Activated CD4-positive, alpha-beta memory T cell treated with anti-CD3 and anti-CD28 coated beads for 36 hours (primary cell): ENCODE measurements around the gene PRRG4. TPM values are rescaled to one million over a fixed set of nuclear protein-coding genes. Genes with fewer than 3 reads are reported as not detected.
"Not testable (repeated sequence)": the region's sequence is repeated elsewhere in the genome, so short reads cannot be mapped to it uniquely, and the experiment has no call there.

Source experiments
- CTCF ChIA-PET: fragments of 350-600 bp; sonication (Branson Sonifier 250); formaldehyde crosslinking; loops from one replicate; lab custom pipeline; 2021; ENCODE audit warnings: antibody characterized with exemption, inconsistent platforms; lab: Charles Lee
- POLR2A ChIA-PET: fragments of 350-600 bp; sonication (Branson Sonifier 250); formaldehyde crosslinking; loops from one replicate; lab custom pipeline; 2021; ENCODE audit warnings: antibody characterized with exemption; lab: Charles Lee
- DNase-seq: peaks from one replicate; pipeline ENCODE4 v3.0.0-alpha.2; 2020
- H3K27ac Mint-ChIP-seq: one replicate; pipeline ENCODE4 v1.8.0; 2021; ENCODE audit warnings: mixed read lengths
- H3K27me3 Mint-ChIP-seq: one replicate; pipeline ENCODE4 v1.8.0; 2021; ENCODE audit warnings: mixed read lengths
- H3K36me3 Mint-ChIP-seq: one replicate; pipeline ENCODE4 v1.8.0; 2021; ENCODE audit warnings: mixed read lengths
- H3K4me1 Mint-ChIP-seq: one replicate; pipeline ENCODE4 v1.8.0; 2021; ENCODE audit warnings: low read depth, mixed read lengths
- H3K4me3 Mint-ChIP-seq: one replicate; pipeline ENCODE4 v1.8.0; 2021; ENCODE audit warnings: mild to moderate bottlenecking, mixed read lengths
- H3K9me3 Mint-ChIP-seq: one replicate; pipeline ENCODE4 v1.8.0; 2021; ENCODE audit warnings: mixed read lengths
- intact Hi-C: fragments of 100-400 bp; cut with micrococcal nuclease; formaldehyde crosslinking; loops from one replicate; pipeline ENCODE4 v1.15.1; 2023
- total RNA-seq, 2 experiments: library from RNA; stranded (reverse); gene quantifications; one replicate each; pipeline ENCODE4 v1.2.3, GENCODE V29; 2021

Gene PRRG4
- total RNA-seq, result under 1 TPM; 0.24 to 0.43 TPM

DNA sequence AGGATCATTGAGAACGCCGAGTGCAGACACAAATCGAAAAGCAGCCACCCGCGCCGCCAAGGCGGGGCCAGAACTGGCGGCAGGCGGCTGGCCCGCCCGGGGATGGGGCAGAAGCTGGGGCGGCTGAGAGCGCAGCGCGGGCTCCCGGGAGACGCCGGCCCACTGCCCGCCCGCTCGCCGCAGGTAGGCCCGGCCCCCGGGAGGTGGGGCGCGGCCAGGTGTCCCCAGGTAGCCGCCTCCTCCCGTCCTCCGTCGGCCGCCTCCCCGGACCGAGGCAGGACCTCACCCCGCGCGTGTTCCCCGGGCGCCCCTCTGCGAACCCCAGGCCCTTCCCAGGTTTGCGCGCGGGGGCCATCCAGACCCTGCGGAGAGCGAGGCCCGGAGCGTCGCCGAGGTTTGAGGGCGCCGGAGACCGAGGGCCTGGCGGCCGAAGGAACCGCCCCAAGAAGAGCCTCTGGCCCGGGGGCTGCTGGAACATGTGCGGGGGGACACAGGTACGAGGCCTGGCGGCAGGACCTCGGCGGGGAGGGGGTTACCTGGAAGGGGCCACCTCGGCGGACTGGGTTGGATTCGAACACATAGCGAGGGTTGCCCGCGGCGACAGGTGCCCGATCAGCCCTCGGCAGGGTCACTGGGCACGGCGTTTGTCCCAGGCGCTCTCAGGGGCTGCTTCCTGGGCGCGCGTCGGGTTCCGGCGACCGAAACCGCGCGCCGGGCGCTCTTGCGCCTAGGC, at the start of gene PRRG4:
PRRG4 (plus strand) TSS at position 248 of the 733 bp plus-strand sequence. CDS start 603 bp downstream, outside the sequence.
- intact Hi-C loops, result loop anchor here (5.0 to 10.0 kb wide), 2 partner anchors 62 to 245 kb away; partner anchors contain the start of genes EIF3M and QSER1
- DNase-seq, result peak; percentile 67
- no peaks in the 10 kb centered on the region for H3K36me3 Mint-ChIP-seq
- CTCF ChIA-PET, result interaction anchor here (1.1 to 1.2 kb wide), 2 partner anchors 20 to 56 kb away, joined by 3 read pairs; no protein-coding TSS in a partner anchor
- POLR2A ChIA-PET, result no interaction called here
- H3K9me3 Mint-ChIP-seq, result no peaks in the 10 kb centered on the region
- peaks cover 22% of the 10 kb centered on the region for H3K27me3 Mint-ChIP-seq
- peak within 1 kb of the TSS; percentile 83 for H3K4me3 Mint-ChIP-seq
- peaks cover 12% of the 10 kb centered on the region for H3K4me1 Mint-ChIP-seq
- no peak within 1 kb of the TSS for H3K27ac Mint-ChIP-seq

DNA sequence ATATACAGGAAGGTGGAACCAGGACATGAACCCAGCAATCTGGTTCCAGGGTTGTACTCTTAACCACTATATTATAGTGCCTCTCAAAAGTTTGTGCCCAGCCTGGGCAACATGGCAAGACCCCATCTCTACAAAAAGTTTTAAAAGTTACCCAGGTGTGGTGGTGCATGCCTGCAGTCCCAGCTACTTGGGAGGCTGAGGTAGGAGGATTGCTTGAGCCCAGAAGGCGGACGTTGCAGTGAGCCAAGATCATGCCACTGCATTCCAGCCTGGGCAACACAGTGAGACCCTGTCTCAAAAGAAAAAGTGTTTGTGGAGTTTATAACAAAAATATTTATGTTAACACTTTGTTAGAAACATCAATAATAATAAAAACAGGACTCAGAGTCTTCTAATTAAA, 48.9 kb upstream of the PRRG4 start:
- H3K9me3 Mint-ChIP-seq, H3K27ac Mint-ChIP-seq, POLR2A ChIA-PET, H3K4me1 Mint-ChIP-seq, H3K4me3 Mint-ChIP-seq, H3K27me3 Mint-ChIP-seq, H3K36me3 Mint-ChIP-seq, DNase-seq, CTCF ChIA-PET, intact Hi-C loops: not testable (repeated sequence)

DNA sequence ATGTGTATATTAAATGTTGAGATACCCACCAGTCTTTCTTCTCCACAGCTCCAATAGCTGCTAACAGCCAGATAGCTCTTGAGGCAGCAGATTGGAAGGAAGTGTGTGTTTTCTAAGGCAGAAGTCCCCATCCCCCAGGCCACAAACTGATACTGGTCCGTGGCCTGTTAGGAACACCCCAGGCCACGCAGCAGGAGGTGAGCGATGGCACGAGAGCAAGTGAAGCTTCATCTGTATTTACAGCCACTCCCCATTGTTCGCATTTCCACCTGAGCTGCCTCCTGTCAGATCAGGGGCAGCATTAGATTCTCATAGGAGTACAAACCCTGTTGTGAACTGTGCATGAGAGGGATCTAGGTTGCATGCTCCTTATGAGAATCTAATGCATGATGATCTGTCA, 48.0 kb upstream of the PRRG4 start:
- no peaks in the 10 kb centered on the region for H3K36me3 Mint-ChIP-seq
- intact Hi-C loops, result no loop called here
- no peaks in the 10 kb centered on the region for H3K27me3 Mint-ChIP-seq
- H3K4me3 Mint-ChIP-seq, result no peak overlapping the region
- no peaks in the 10 kb centered on the region for H3K4me1 Mint-ChIP-seq
- DNase-seq, result no peak
- H3K27ac Mint-ChIP-seq, result no peak overlapping the region
- POLR2A ChIA-PET, result no interaction called here
- CTCF ChIA-PET, result no interaction called here
- no peaks in the 10 kb centered on the region for H3K9me3 Mint-ChIP-seq

DNA sequence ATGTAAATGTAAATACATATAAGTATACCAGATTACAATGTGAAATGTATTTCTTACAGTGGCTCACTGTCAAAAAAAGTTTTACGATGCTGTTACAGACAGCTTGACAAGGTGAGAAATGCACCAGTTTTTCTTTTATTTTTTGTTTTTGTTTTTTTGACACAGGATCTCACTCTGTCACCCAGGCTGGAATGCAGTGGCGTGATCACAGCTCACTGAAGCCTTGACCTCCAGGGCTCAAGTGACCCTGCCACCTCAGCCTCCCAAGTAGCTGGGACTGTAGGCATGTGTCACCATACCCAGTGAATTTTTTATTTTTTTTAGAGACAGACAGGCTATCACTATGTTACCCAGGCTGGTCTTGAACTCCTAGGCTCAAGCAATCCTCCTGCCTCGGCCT, 44.5 kb upstream of the PRRG4 start:
- H3K27ac Mint-ChIP-seq, result no peak overlapping the region
- H3K4me3 Mint-ChIP-seq, result no peak overlapping the region
- POLR2A ChIA-PET, result no interaction called here
- CTCF ChIA-PET, result no interaction called here
- no peak for DNase-seq
- no peaks in the 10 kb centered on the region for H3K36me3 Mint-ChIP-seq
- no peaks in the 10 kb centered on the region for H3K9me3 Mint-ChIP-seq
- intact Hi-C loops, result no loop called here
- peaks cover 5% of the 10 kb centered on the region for H3K27me3 Mint-ChIP-seq
- H3K4me1 Mint-ChIP-seq, result no peaks in the 10 kb centered on the region

DNA sequence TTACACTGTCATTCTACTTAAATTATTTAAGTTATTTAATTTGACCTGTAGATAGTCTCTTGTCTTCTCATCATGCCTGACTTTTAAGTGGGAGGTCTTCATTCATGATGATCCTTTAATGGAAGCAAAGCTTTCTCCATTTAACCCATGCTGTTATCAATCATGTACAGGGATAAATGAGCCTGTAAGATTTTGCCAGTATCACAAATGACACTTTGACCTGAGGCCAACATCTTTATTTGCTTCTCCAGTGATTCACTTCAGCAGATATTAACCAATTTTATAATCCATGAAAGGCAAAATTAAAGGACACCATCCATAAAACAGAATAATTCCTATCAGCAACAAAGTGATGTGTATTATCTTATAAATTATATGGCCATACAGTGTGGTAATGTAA, 42.9 kb upstream of the PRRG4 start:
- ChIA-PET CTCF (interaction anchor here (0.6 kb wide), 1 partner anchor 422 kb away, joined by 3 read pairs; no protein-coding TSS in a partner anchor), POLR2A (no interaction called here)
- no peaks in the 10 kb centered on the region for H3K9me3 Mint-ChIP-seq

DNA sequence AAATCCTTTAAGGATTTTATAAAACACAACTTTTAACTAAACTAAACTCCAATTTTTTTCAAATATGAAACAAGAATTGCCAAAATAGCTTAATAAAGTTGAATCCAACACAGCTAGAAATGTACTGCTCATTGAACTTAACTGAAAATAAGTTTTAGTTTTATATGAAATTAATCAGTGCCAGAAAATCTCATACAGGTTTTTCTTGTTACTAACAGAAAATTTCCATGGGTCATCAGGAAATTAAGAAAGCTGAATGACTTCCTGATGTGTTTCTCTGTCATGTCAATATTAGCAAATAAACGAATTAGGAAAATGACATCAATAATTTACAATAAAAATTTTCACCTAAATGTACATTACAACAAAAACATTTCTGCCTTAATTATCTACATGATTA, 38.8 kb upstream of the PRRG4 start:
- Mint-ChIP-seq H3K4me3 (no peak overlapping the region), H3K4me1 (peaks cover 7% of the 10 kb centered on the region), H3K27me3 (peaks cover 7% of the 10 kb centered on the region), H3K27ac (no peak overlapping the region), H3K36me3 (no peaks in the 10 kb centered on the region), H3K9me3 (no peaks in the 10 kb centered on the region)
- DNase-seq, result no peak
- intact Hi-C loops, result loop anchor here (10.0 kb wide), 2 partner anchors 206 to 356 kb away; partner anchors contain the start of genes EIF3M and WT1
- ChIA-PET POLR2A (no interaction called here), CTCF (interaction anchor here (1.0 to 3.3 kb wide), 3 partner anchors 15 to 468 kb away, joined by 3 to 32 read pairs (median 4); no protein-coding TSS in a partner anchor)

More for the DNA sequence above, 42.9 kb upstream of the PRRG4 start:
- Mint-ChIP-seq H3K27ac (no peak overlapping the region), H3K27me3 (peaks cover 5% of the 10 kb centered on the region), H3K36me3 (no peaks in the 10 kb centered on the region), H3K4me3 (no peak overlapping the region), H3K4me1 (no peaks in the 10 kb centered on the region)
- DNase-seq, result no peak
- intact Hi-C loops, result no loop called here

DNA sequence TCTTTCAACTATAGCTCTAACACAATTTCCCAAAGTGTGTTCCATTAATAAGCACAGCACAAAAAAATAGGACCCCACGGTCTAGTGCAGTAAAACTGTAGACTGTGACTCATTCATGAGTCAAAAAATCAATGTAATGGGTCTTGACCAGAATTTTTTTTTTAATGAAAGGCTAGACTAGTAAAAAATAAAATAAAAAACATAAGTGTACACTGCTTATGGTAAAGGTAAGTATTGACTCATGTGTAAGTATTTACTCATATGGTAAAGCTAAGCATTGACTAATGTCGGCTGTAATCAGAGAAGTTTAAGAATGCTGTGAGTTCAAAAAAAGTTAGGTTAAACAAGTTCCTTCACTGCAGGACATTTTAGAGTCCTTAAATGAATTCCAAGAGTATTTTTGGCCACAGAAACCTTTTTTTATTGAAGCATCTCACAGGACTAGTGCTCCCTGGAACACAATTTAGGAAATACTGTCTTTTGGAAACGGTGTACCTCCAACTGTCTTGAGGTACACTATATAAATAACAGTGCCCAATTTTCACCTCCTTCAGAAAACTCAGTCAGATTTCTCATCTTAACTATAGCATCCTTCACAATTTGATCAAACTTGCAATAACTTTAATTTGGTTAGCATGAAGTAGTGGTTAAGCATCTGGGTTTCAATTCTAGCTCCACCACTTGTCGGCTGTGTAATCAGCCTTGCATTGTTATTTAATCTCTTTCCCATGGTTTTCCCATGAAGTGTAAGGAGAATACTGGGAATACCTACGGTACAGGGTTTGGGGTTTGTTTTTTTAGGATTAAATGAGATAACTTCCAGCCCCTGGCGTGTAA, 37.4 kb upstream of the PRRG4 start:
- ChIA-PET CTCF (interaction anchor here (0.7 to 3.3 kb wide), 15 partner anchors 11 to 780 kb away, joined by 3 to 32 read pairs (median 4); no protein-coding TSS in a partner anchor), POLR2A (no interaction called here)
- no peaks in the 10 kb centered on the region for H3K36me3 Mint-ChIP-seq
- H3K4me1 Mint-ChIP-seq, result peaks cover 7% of the 10 kb centered on the region
- DNase-seq, result no peak
- peaks cover 5% of the 10 kb centered on the region for H3K27me3 Mint-ChIP-seq
- H3K9me3 Mint-ChIP-seq, result no peaks in the 10 kb centered on the region
- no peak overlapping the region for H3K4me3 Mint-ChIP-seq
- intact Hi-C loops, result loop anchor here (2.0 to 10.0 kb wide), 3 partner anchors 208 to 418 kb away; partner anchors contain the start of genes EIF3M and WT1
- no peak overlapping the region for H3K27ac Mint-ChIP-seq

DNA sequence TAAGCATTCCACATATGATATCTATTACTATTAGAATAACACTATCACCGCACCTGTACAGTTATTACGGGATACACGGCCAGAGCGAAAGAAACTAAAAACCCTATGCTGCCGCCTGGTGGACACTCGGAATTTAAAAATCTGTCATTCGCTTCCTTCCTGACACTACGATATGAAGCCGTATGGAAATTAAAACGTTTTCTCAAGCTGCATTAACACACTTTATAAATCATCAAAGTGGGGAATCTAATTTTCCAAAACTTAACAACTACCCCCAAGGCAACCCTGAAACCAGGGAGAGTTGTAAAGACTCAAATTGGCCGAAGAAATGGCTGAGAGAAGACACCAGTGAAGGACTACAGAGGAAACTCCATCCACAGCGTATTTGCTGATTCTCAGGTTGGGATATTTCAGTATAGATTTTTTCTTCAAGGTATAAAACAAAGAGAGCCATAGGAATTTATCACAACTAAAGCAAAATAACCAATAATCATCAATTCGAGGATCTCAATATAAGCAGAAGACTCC, 36.7 kb upstream of the PRRG4 start:
- intact Hi-C loops, result loop anchor here (1.0 to 10.0 kb wide), 5 partner anchors 80 to 470 kb away; partner anchors contain the start of genes EIF3M and WT1
- no peaks in the 10 kb centered on the region for H3K9me3 Mint-ChIP-seq
- no peak overlapping the region for H3K4me3 Mint-ChIP-seq
- H3K36me3 Mint-ChIP-seq, result no peaks in the 10 kb centered on the region
- peaks cover 7% of the 10 kb centered on the region for H3K4me1 Mint-ChIP-seq
- no peak overlapping the region for H3K27ac Mint-ChIP-seq
- peak; percentile 75 for DNase-seq
- POLR2A ChIA-PET, result no interaction called here
- peaks cover 2% of the 10 kb centered on the region for H3K27me3 Mint-ChIP-seq
- CTCF ChIA-PET, result interaction anchor here (0.7 to 3.3 kb wide), 5 partner anchors 10 to 480 kb away, joined by 3 to 32 read pairs (median 4); no protein-coding TSS in a partner anchor

DNA sequence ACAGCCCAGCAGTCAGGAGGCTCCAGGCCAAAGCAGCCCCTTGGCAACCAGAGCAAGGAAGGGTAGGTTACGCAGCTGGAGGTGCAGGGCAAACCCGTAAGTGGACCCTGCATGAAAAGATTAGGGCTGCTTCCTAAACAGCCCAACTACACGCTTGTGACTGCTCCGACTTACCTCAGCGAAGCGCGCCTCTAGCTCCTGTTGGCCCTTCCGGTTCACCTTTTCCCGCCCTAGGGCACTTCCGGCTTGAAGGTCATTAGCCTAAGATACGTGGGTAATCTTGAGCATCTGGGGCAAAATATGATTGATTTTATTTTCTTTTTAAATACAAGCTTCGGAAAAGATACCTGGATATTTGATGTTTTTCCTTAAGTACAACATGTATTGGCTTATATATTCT, 35.3 kb upstream of the PRRG4 start, which contains the start of gene CCDC73:
CCDC73 (minus strand) TSS at position 224 of the 400 bp plus-strand sequence. CDS start 34,419 bp downstream, outside the sequence.
- H3K27ac Mint-ChIP-seq, result no peak within 1 kb of the TSS
- H3K27me3 Mint-ChIP-seq, result peaks cover 2% of the 10 kb centered on the region
- POLR2A ChIA-PET, result interaction anchor here (0.6 kb wide), 1 partner anchor 15 kb away, joined by 4 read pairs; no protein-coding TSS in a partner anchor
- H3K9me3 Mint-ChIP-seq, result no peaks in the 10 kb centered on the region
- peaks cover 7% of the 10 kb centered on the region for H3K4me1 Mint-ChIP-seq
- CTCF ChIA-PET, result interaction anchor here (1.1 to 1.4 kb wide), 2 partner anchors 464 to 470 kb away, joined by 3 to 4 read pairs; no protein-coding TSS in a partner anchor
- no peak for DNase-seq
- H3K4me3 Mint-ChIP-seq, result no peak within 1 kb of the TSS
- H3K36me3 Mint-ChIP-seq, result no peaks in the 10 kb centered on the region
- intact Hi-C loops, result loop anchor here (10.0 kb wide), 2 partner anchors 210 to 360 kb away; partner anchors contain the start of genes EIF3M and WT1

DNA sequence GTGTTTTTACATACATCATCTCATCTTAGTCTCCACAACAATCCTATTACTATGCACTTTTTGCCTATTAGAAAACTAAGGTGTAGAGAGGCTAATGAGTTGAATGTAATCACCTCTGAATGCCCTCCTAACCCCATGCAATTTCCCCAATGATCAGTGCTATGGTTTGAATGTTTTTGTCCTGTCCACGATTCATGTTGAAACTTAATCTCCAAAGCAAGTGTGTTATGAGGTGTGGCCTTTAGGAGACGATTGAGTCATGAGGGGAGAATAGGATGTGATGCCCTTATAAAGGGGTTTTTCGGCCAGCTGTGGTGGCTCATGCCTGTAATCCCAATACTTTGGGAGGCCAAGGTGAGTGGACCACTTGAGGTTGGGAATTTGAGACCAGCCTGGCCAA, 33.3 kb upstream of the PRRG4 start:
- Mint-ChIP-seq H3K4me1 (peaks cover 7% of the 10 kb centered on the region), H3K4me3 (no peak overlapping the region), H3K27ac (no peak overlapping the region), H3K36me3 (no peaks in the 10 kb centered on the region), H3K9me3 (no peaks in the 10 kb centered on the region), H3K27me3 (peaks cover 2% of the 10 kb centered on the region)
- intact Hi-C loops, result loop anchor here (10.0 kb wide), 2 partner anchors 212 to 362 kb away; partner anchors contain the start of genes EIF3M and WT1
- ChIA-PET POLR2A (no interaction called here), CTCF (interaction anchor here (1.1 kb wide), 1 partner anchor 473 kb away, joined by 5 read pairs; no protein-coding TSS in a partner anchor)
- no peak for DNase-seq

DNA sequence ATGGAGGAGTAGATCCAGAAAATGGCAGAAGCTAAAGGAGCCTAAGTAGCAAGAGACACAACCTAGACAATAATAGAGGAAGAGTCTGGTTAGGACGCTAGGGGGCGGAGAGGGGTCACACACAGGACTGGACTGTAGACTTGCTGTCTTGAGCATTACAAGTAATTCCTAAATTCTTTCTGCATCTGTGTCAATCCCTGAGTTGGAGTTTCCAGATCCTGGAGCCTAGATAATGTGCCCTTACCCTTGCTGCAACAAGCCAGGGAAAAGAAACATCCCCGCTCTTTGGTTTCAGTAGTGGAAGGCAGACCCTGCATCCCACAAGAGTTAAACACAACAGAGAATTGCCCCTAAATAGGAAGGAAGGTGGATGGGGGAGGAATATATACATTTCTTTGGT, 20.4 kb upstream of the PRRG4 start:
- intact Hi-C loops, result loop anchor here (1.0 to 5.0 kb wide), 2 partner anchors 153 to 256 kb away; no protein-coding TSS in a partner anchor
- Mint-ChIP-seq H3K4me3 (no peak overlapping the region), H3K9me3 (no peaks in the 10 kb centered on the region), H3K27me3 (no peaks in the 10 kb centered on the region), H3K4me1 (no peaks in the 10 kb centered on the region), H3K27ac (no peak overlapping the region), H3K36me3 (no peaks in the 10 kb centered on the region)
- DNase-seq, result peak; percentile 71
- ChIA-PET POLR2A (no interaction called here), CTCF (interaction anchor here (0.6 to 2.0 kb wide), 16 partner anchors 9 to 486 kb away, joined by 3 to 31 read pairs (median 3); partner anchors contain the start of gene QSER1)
